ENCODE data around the gene KLK6. TPM values are rescaled to one million over a fixed set of nuclear protein-coding genes. Genes with fewer than 3 reads are reported as not detected.

The KLK6 gene
- total and polyA plus RNA-seq, 3 donors from 2014 or later = 0.37 to 0.71 (median 0.63) TPM

- Histone ChIP-seq H3K4me1 (peaks cover 3% of the 10 kb centered on the region), H3K27me3 (no peaks in the 10 kb centered on the region), H3K4me3 (peak within 1 kb of the TSS in 1 of 2 donors; percentile 7), H3K9me3 (no peaks in the 10 kb centered on the region), H3K27ac (no peak within 1 kb of the TSS), H3K36me3 (ENCODE audit: low read depth, missing control alignments) (no peaks in the 10 kb centered on the region)
- 8 to 10% methylated on average over 11 to 28 of the region's 28 CpGs for WGBS, 2 donors
- DNase-seq = no peak
- intact Hi-C loops (cut with DNase I; ENCODE audit: low total_unique reads) = no loop called here
- TF ChIP-seq CTCF (IDR thresholded peaks at IDR 0.05) (no peak), POLR2A (IDR thresholded peaks at IDR 0.05) (no peak)
These were observed 14.4 kb upstream of the KLK6 start, which contains the start of gene KLK7 for GRCh38 chr19:50983625-50984292. KLK7 (minus strand) TSS chr19:50983917; CDS start chr19:50982399, 1,518 bp downstream.

- intact Hi-C loops (cut with DNase I; ENCODE audit: low total_unique reads) = no loop called here
- Histone ChIP-seq H3K9me3 (no peaks in the 10 kb centered on the region), H3K27ac (no peak overlapping the region), H3K4me3 (no peak overlapping the region), H3K4me1 (peaks cover 3% of the 10 kb centered on the region), H3K36me3 (ENCODE audit: low read depth, missing control alignments) (no peaks in the 10 kb centered on the region), H3K27me3 (no peaks in the 10 kb centered on the region)
- WGBS, 2 donors = 87 to 93% methylated on average over 2 to 4 of the region's 4 CpGs
- no peak for DNase-seq
- TF ChIP-seq CTCF (IDR thresholded peaks at IDR 0.05) (no peak), POLR2A (IDR thresholded peaks at IDR 0.05) (no peak)
These were observed 12.8 kb upstream of the KLK6 start for GRCh38 chr19:50982186-50982585.

DNA sequence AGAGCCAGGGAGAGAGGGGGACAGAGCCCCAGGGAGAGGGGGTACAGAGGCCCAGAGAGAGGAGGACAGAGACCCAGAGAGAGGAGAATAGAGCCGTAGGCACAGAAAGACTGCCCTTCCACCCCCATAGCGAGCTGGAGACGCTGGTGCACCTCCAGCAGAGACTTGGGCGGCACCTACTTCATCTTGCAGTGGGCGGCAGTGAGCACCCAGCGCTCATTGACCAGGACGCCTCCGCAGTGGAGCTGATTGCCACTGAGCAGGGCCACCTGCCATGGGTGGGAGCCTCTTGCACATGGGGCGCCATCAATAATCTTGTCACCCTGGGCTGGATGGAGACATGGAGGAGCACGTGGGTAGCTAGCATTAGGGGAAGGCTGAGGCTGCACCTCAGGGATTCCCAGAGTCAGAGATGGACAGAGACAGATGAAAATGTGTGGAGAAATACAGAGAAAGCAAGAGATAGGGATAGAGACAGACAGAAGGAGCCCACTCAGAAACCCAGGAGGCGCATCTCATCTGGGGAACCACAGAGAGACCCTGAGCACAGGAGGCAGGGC, 12.3 kb upstream of the KLK6 start:
- Histone ChIP-seq H3K4me3 (no peak overlapping the region), H3K9me3 (no peaks in the 10 kb centered on the region), H3K4me1 (peaks cover 3% of the 10 kb centered on the region), H3K27me3 (no peaks in the 10 kb centered on the region), H3K27ac (no peak overlapping the region), H3K36me3 (ENCODE audit: low read depth, missing control alignments) (no peaks in the 10 kb centered on the region)
- WGBS, 2 donors = 69 to 73% methylated on average over 5 to 11 of the region's 11 CpGs
- intact Hi-C loops (cut with DNase I; ENCODE audit: low total_unique reads) = no loop called here
- DNase-seq = no peak
- TF ChIP-seq POLR2A (IDR thresholded peaks at IDR 0.05) (no peak), CTCF (IDR thresholded peaks at IDR 0.05) (no peak)

DNA sequence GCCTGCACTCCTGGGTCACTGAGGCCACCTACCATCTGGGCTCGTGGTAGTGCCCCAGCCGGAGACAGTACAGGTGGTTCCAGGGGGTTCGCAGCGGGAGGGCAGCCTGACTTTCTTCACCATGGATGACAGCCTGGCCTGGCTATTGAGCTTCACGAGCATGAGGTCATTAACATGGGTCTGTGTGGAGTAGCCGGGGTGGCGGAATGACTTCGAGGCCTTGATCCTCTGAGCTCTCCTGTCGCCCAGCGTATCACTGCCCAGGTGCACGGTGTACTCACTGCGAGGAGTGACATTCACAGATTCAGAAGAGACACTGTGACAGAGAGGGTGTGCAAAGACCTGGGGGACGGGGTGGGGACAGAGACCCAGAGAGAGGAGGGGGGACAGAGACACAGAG, 10.8 kb upstream of the KLK6 start:
- Histone ChIP-seq H3K27me3 (no peaks in the 10 kb centered on the region), H3K9me3 (no peaks in the 10 kb centered on the region), H3K36me3 (ENCODE audit: low read depth, missing control alignments) (no peaks in the 10 kb centered on the region), H3K4me1 (peaks cover 3% of the 10 kb centered on the region), H3K27ac (no peak overlapping the region), H3K4me3 (no peak overlapping the region)
- 66 to 78% methylated on average over 9 to 13 of the region's 13 CpGs for WGBS, 2 donors
- intact Hi-C loops (cut with DNase I; ENCODE audit: low total_unique reads) = no loop called here
- TF ChIP-seq POLR2A (IDR thresholded peaks at IDR 0.05) = no peak
- no peak for TF ChIP-seq CTCF (IDR thresholded peaks at IDR 0.05)
- DNase-seq = no peak

DNA sequence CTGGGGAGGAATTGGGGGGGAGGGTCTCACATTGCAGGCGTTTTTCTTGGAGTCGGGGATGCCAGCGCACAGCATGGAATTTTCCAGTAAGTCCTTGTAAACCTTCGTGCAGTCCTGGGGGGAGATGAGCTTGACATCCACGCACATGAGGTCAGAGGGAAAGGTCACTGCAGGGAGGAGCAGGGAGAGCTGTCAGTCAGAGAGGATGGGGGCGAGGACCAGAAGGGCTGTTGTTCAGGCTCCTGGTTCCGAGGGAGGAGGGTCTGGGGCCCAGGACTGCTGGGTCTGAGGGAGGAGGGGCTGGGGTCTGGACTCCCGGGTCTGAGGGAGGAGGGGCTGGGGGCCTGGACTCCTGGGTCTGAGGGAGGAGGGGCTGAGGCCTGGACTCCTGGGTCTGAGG, 10.4 kb upstream of the KLK6 start:
- H3K9me3 ChIP-seq = no peaks in the 10 kb centered on the region
- no peaks in the 10 kb centered on the region for H3K36me3 ChIP-seq (ENCODE audit: low read depth, missing control alignments)
- no peak overlapping the region for H3K27ac ChIP-seq
- no peaks in the 10 kb centered on the region for H3K27me3 ChIP-seq
- TF ChIP-seq CTCF (IDR thresholded peaks at IDR 0.05) (no peak), POLR2A (IDR thresholded peaks at IDR 0.05) (no peak)
- no peak overlapping the region for H3K4me3 ChIP-seq
- peaks cover 3% of the 10 kb centered on the region for H3K4me1 ChIP-seq
- intact Hi-C loops (cut with DNase I; ENCODE audit: low total_unique reads) = no loop called here
- no peak for DNase-seq
- 59 to 71% methylated on average over 8 of the region's 8 CpGs for WGBS, 2 donors

All from testis (tissue), 3 donors.